ENCODE results near the gene TRPM3.

TRPM3 gene

DNA sequence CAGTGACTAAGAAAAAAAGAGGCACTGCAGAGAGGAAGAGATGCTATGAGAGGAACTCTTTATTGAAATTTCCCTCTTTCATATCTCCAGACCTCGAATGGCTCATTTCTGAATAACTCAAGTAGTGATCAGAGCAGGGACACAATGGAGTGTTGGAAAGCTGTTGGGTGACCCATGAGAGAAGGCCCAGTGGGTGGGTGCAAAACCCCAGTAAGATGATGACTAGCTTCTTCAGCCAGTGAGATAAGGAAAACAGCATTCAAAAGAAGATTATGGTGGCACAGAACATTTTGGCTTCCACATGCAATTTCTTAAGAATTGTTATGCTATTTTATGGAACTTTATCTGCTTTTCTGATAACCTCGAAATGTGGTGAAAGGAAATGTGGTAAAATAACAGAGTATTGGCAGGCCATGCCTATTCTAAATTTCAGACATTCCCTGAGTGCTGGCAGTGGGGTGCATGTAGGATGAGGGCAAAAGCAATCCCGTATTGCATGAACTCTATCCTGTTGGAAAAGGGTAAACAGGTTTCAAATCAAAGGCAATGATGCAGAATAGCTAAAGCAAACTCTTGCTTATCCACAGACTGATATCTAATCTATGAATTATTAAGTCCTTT lies 579.0 kb downstream of the TRPM3 start:
- DNase-seq (ENCODE audit: low read depth, low spot score) = no peak
- no peaks in the 10 kb centered on the region for H3K36me3 ChIP-seq (ENCODE audit: insufficient read depth, low read length)
- no peak overlapping the region for H3K4me3 ChIP-seq
- H3K9ac ChIP-seq (ENCODE audit: insufficient read length) = no peak overlapping the region
- no peaks in the 10 kb centered on the region for H3K9me3 ChIP-seq (ENCODE audit: low read depth, low read length)
- TF ChIP-seq EZH2 (IDR thresholded peaks at IDR 0.05) (no peak), FOXP2 (optimal IDR thresholded peaks at IDR 0.05; ENCODE audit: control extremely low read depth, extremely low read length, insufficient read depth) (no peak), POLR2AphosphoS5 (IDR thresholded peaks at IDR 0.05; ENCODE audit: borderline replicate concordance, low read depth, low read length) (no peak)
- H3K27ac ChIP-seq = no peak overlapping the region

DNA sequence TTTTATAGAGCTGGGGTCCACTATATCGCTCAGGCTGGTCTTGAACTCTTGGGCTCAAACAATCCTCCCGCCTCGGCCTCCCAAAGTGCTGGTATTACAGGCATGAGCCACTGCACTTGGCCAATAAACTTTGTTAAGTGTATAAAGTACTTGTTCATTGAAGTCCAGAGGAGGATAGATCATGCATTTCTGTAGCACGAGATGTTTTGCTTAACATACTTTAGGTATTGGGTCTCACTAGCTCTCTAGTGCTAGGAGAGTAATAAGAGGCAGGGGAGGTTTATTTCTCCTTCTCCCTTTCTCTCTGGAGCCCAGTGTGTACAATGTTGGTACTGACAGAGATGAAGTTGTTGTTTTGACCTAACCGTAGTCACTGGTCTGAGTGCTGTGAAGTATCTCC lies 581.4 kb downstream of the TRPM3 start:
- Histone ChIP-seq H3K9me3 (ENCODE audit: low read depth, low read length) (no peaks in the 10 kb centered on the region), H3K4me3 (no peak overlapping the region), H3K9ac (ENCODE audit: insufficient read length) (no peak overlapping the region), H3K36me3 (ENCODE audit: insufficient read depth, low read length) (no peaks in the 10 kb centered on the region), H3K27ac (no peak overlapping the region)
- DNase-seq (ENCODE audit: low read depth, low spot score) = no peak
- TF ChIP-seq POLR2AphosphoS5 (IDR thresholded peaks at IDR 0.05; ENCODE audit: borderline replicate concordance, low read depth, low read length) (no peak), EZH2 (IDR thresholded peaks at IDR 0.05) (no peak), FOXP2 (optimal IDR thresholded peaks at IDR 0.05; ENCODE audit: control extremely low read depth, extremely low read length, insufficient read depth) (no peak)

DNA sequence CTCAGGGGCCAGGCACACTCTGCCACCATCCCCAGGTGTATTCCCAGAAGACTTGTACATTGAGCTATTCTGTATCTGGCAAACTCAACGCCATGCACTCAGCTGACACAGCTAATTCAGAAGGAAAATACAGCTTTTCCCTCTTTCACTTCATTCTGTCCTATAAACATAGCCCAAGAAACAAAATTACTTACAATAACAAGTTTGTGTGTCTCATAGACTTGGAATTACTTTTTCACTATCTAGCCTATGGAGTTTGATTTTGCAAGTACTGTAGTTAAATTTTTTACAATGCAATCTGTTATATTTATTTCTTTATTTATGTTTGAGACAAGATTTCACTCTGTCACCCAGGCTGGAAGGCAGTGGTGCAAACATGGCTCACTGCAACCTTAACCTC lies 581.9 kb downstream of the TRPM3 start:
- no peak overlapping the region for H3K27ac ChIP-seq

DNA sequence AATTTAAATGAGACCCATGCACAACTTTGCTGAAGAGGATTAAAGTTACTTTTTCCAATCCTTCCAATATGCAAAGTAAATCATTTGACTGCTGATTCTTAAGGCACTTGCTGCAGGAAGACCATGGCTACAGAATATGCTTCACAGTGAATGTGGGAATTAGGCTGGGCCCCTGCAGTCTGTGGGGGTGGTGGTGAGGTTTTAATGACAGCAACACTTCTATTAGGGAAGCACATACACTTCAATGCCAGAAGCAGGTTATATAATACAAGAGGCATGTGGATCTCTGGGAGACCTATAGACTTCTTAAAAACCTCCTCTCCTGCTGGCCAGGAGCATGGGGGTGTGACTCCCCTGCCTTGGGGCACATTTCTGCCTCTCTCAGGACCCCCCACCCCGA lies 582.4 kb downstream of the TRPM3 start:
- no peak overlapping the region for H3K4me3 ChIP-seq
- no peaks in the 10 kb centered on the region for H3K9me3 ChIP-seq (ENCODE audit: low read depth, low read length)
- no peak overlapping the region for H3K27ac ChIP-seq
- no peak for DNase-seq (ENCODE audit: low read depth, low spot score)
- H3K36me3 ChIP-seq (ENCODE audit: insufficient read depth, low read length) = no peaks in the 10 kb centered on the region
- H3K9ac ChIP-seq (ENCODE audit: insufficient read length) = no peak overlapping the region
- no peak for TF ChIP-seq EZH2 (IDR thresholded peaks at IDR 0.05)
- no peak for TF ChIP-seq POLR2AphosphoS5 (IDR thresholded peaks at IDR 0.05; ENCODE audit: borderline replicate concordance, low read depth, low read length)
- TF ChIP-seq FOXP2 (optimal IDR thresholded peaks at IDR 0.05; ENCODE audit: control extremely low read depth, extremely low read length, insufficient read depth) = no peak

More for the DNA sequence above, 581.9 kb downstream of the TRPM3 start:
- H3K9me3 ChIP-seq (ENCODE audit: low read depth, low read length) = no peaks in the 10 kb centered on the region
- DNase-seq (ENCODE audit: low read depth, low spot score) = no peak
- H3K36me3 ChIP-seq (ENCODE audit: insufficient read depth, low read length) = no peaks in the 10 kb centered on the region
- TF ChIP-seq FOXP2 (optimal IDR thresholded peaks at IDR 0.05; ENCODE audit: control extremely low read depth, extremely low read length, insufficient read depth) (no peak), POLR2AphosphoS5 (IDR thresholded peaks at IDR 0.05; ENCODE audit: borderline replicate concordance, low read depth, low read length) (no peak), EZH2 (IDR thresholded peaks at IDR 0.05) (no peak)
- H3K9ac ChIP-seq (ENCODE audit: insufficient read length) = no peak overlapping the region
- H3K4me3 ChIP-seq = no peak overlapping the region

DNA sequence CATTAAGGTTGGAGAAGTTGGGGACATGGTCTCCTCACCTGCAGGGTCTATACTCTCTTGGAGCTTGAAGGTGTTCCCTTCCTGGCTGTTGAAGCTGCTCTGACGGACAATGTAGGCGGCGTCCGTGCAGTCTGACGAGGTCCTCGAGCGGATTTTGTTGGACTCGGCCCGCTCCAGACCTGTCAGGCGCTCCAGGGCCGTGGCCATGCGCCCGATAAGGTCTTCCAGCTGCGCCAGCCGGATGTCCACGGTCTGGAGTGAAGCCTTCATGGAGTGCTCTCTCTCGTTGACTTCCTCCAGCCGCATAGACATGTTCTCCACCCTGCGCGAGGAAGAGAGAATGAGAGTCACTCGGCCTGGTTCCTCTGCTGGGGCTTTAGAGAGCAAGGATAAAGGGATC lies 584.3 kb downstream of the TRPM3 start:
- TF ChIP-seq EZH2 (IDR thresholded peaks at IDR 0.05) = no peak
- TF ChIP-seq POLR2AphosphoS5 (IDR thresholded peaks at IDR 0.05; ENCODE audit: borderline replicate concordance, low read depth, low read length) = no peak
- TF ChIP-seq FOXP2 (optimal IDR thresholded peaks at IDR 0.05; ENCODE audit: control extremely low read depth, extremely low read length, insufficient read depth) = no peak
- Histone ChIP-seq H3K36me3 (ENCODE audit: insufficient read depth, low read length) (no peaks in the 10 kb centered on the region), H3K27ac (no peak overlapping the region), H3K9ac (ENCODE audit: insufficient read length) (no peak overlapping the region), H3K9me3 (ENCODE audit: low read depth, low read length) (no peaks in the 10 kb centered on the region), H3K4me3 (no peak overlapping the region)
- DNase-seq (ENCODE audit: low read depth, low spot score) = no peak

DNA sequence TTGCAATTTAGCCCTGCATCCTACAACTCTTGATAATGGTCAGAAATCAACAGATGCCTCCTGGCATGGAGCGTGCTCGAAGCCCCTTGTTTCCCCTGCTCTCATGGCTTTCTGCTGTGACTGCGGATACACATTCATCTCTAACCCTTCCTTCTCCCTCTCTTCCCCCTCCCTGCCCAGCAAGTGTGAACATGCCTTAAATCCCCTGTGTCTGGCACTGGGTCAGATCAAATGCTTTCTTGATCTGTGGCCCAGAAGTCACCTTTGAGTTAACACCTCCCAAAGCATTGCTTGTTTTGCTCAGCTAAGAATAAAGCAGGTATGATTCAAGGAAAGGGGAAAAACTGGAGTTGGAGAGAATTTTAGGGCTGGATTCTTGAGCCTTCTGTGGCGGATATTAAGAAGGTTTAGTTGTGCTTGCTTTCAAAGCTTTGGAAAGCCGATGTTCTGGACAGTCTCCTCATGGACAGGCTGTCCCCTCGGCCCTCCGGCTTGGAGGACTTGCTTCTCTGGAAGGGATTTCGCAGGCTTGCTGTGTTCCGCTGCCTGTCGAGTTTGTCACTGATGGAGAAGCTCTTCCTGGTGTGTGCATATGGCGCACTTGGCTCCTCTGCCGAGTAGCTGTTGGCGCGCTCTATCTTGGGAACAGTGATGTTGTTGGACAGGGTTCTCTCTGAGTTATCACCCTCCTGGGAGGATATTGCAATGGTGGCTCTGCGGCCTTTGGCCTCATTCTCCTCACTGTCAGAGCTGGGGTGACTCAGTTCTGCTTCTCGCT lies 585.7 kb downstream of the TRPM3 start:
- Histone ChIP-seq H3K36me3 (ENCODE audit: insufficient read depth, low read length) (no peaks in the 10 kb centered on the region), H3K4me3 (no peak overlapping the region), H3K9me3 (ENCODE audit: low read depth, low read length) (no peaks in the 10 kb centered on the region), H3K9ac (ENCODE audit: insufficient read length) (no peak overlapping the region), H3K27ac (no peak overlapping the region)
- DNase-seq (ENCODE audit: low read depth, low spot score) = no peak
- TF ChIP-seq POLR2AphosphoS5 (IDR thresholded peaks at IDR 0.05; ENCODE audit: borderline replicate concordance, low read depth, low read length) (no peak), EZH2 (IDR thresholded peaks at IDR 0.05) (no peak), FOXP2 (optimal IDR thresholded peaks at IDR 0.05; ENCODE audit: control extremely low read depth, extremely low read length, insufficient read depth) (no peak)

DNA sequence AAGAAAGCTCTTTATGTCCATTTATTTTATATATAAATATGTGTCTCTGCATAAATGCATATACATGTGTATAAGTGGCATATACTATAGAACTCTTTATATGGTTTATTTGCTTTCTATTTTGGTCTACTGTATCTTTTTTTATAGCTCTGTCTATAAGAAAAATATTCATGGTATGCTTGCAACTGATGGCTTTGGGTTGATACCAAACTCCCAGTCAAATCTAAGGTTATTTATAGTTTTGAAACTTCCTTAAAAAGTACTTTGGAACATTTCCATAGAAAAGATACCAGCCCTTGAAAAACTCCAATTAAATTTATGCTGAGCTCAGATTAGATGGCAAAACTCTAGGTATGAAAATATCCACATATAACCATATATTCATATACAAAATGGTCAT lies 587.0 kb downstream of the TRPM3 start:
- no peak for TF ChIP-seq FOXP2 (optimal IDR thresholded peaks at IDR 0.05; ENCODE audit: control extremely low read depth, extremely low read length, insufficient read depth)
- TF ChIP-seq POLR2AphosphoS5 (IDR thresholded peaks at IDR 0.05; ENCODE audit: borderline replicate concordance, low read depth, low read length) = no peak
- H3K4me3 ChIP-seq = no peak overlapping the region
- no peaks in the 10 kb centered on the region for H3K36me3 ChIP-seq (ENCODE audit: insufficient read depth, low read length)
- H3K9ac ChIP-seq (ENCODE audit: insufficient read length) = no peak overlapping the region
- no peak for DNase-seq (ENCODE audit: low read depth, low spot score)
- H3K9me3 ChIP-seq (ENCODE audit: low read depth, low read length) = no peaks in the 10 kb centered on the region
- no peak overlapping the region for H3K27ac ChIP-seq

DNA sequence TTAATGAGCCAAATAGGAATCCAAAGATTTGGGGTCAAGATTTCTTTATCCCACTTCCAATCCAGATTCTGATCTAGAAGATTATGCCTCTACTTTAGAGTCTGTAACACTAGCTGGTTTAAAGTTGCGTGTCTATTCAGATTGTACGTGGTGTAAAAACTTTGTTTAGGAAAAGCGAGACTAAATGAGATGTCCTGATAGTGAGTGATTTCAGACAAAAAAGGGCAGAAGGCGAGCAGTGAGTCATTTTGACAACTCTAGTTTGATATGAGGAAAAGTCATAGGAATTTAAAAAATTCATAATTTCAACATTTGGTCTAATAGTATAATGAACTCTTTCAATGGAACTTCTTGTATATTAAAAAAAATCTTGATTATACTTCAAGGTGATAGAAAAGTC lies 587.4 kb downstream of the TRPM3 start:
- DNase-seq (ENCODE audit: low read depth, low spot score) = no peak

More for the DNA sequence above, 587.4 kb downstream of the TRPM3 start:
- Histone ChIP-seq H3K27ac (peak overlapping the region; percentile 76; the same call in 1 of the 2 replicates), H3K9ac (ENCODE audit: insufficient read length) (no peak overlapping the region), H3K36me3 (ENCODE audit: insufficient read depth, low read length) (no peaks in the 10 kb centered on the region), H3K4me3 (peak overlapping the region; percentile 23; the same call in 1 of the 2 replicates), H3K9me3 (ENCODE audit: low read depth, low read length) (no peaks in the 10 kb centered on the region)
- TF ChIP-seq POLR2AphosphoS5 (IDR thresholded peaks at IDR 0.05; ENCODE audit: borderline replicate concordance, low read depth, low read length) (no peak), FOXP2 (optimal IDR thresholded peaks at IDR 0.05; ENCODE audit: control extremely low read depth, extremely low read length, insufficient read depth) (no peak), EZH2 (IDR thresholded peaks at IDR 0.05) (no peak)
